CD4-positive, CD25-positive, alpha-beta regulatory T cell (primary cell): Measurements from ENCODE around the gene MGST3. TPM values are rescaled to one million over a fixed set of nuclear protein-coding genes. Genes with fewer than 3 reads are reported as not detected.
A peak's percentile ranks its signal among the peaks of the same experiment; 100 is the strongest.

ENCODE experiments used
- ATAC-seq, 2 donors: fragments of 150-1000 bp; cut with Tn5 transposase; one replicate each; pipeline ENCODE4 v1.10.0; 2021; ENCODE audit warnings: low read depth in 2 of 2, moderate number of reproducible peaks in 2 of 2, moderate library complexity in 1 of 2
- DNase-seq, 3 donors: peaks; one replicate each; pipeline versions ENCODE4 v3.0.0 to v3.0.0-alpha.2; 2012 to 2022; ENCODE audit warnings: mixed read lengths in 1 of 3
- H3K27ac ChIP-seq: one replicate; pipeline ENCODE4 v1.7.0; 2013; ENCODE audit warnings: mild to moderate bottlenecking, low read length; ENCODE audit not compliant: insufficient read depth, poor library complexity, severe bottlenecking
- H3K27me3 ChIP-seq: one replicate; pipeline ENCODE4 v1.7.0; 2013; ENCODE audit warnings: low read length; ENCODE audit not compliant: control insufficient read depth, insufficient read depth
- H3K36me3 ChIP-seq: one replicate; pipeline ENCODE4 v1.7.0; 2013; ENCODE audit warnings: mild to moderate bottlenecking, low read length, moderate library complexity; ENCODE audit not compliant: control insufficient read depth, insufficient read depth
- H3K4me1 ChIP-seq: 2 replicates; pipeline ENCODE4 v1.7.0; 2013; ENCODE audit warnings: mild to moderate bottlenecking, low read length; ENCODE audit not compliant: insufficient read depth, control insufficient read depth, poor library complexity, severe bottlenecking
- H3K4me3 ChIP-seq: one replicate; pipeline ENCODE4 v1.7.0; 2013; ENCODE audit warnings: low read depth, mild to moderate bottlenecking, low read length, moderate library complexity
- H3K9me3 ChIP-seq, 2 experiments: 1 replicate in 1 of 2; 2 replicates in 1 of 2; pipeline ENCODE4 v1.7.0; 2013; ENCODE audit warnings: low read length in 2 of 2, mild to moderate bottlenecking in 1 of 2, moderate library complexity in 1 of 2; ENCODE audit not compliant: control insufficient read depth in 2 of 2
- H3K27ac Mint-ChIP-seq, 3 donors: one replicate each; pipeline ENCODE4 v1.8.0; 2020 to 2022; ENCODE audit warnings: mild to moderate bottlenecking in 3 of 3, mixed read lengths in 3 of 3, moderate library complexity in 2 of 3
- H3K27me3 Mint-ChIP-seq: one replicate; pipeline ENCODE4 v1.8.0; 2022; ENCODE audit warnings: mild to moderate bottlenecking, mixed read lengths
- H3K36me3 Mint-ChIP-seq: one replicate; pipeline ENCODE4 v1.8.0; 2020; ENCODE audit warnings: mixed read lengths
- H3K4me1 Mint-ChIP-seq, 4 donors: one replicate each; pipeline ENCODE4 v1.8.0; 2020 to 2022; ENCODE audit warnings: mixed read lengths in 4 of 4, mild to moderate bottlenecking in 1 of 4
- H3K4me3 Mint-ChIP-seq, 4 donors: one replicate each; pipeline ENCODE4 v1.8.0; 2020 to 2022; ENCODE audit warnings: mild to moderate bottlenecking in 4 of 4, mixed read lengths in 4 of 4, moderate library complexity in 3 of 4
- H3K9me3 Mint-ChIP-seq, 7 donors: one replicate each; pipeline ENCODE4 v1.8.0; 2020 to 2022; ENCODE audit warnings: mixed read lengths in 7 of 7, mild to moderate bottlenecking in 3 of 7, moderate library complexity in 2 of 7
- polyA plus RNA-seq, 4 donors: library from polyadenylated mRNA; unstranded; fragments of 300-500 nt; fragmentation: Illumina TruSeq; gene quantifications; one replicate each; pipeline ENCODE4 v1.2.3, GENCODE V29; 2021
- total RNA-seq: library from RNA; stranded (reverse); gene quantifications from one replicate; pipeline ENCODE4 v1.2.3, GENCODE V29; 2022

The MGST3 gene
- total and polyA plus RNA-seq, 5 donors from 2014 or later: 37.1 to 190 (median 146) TPM

DNA sequence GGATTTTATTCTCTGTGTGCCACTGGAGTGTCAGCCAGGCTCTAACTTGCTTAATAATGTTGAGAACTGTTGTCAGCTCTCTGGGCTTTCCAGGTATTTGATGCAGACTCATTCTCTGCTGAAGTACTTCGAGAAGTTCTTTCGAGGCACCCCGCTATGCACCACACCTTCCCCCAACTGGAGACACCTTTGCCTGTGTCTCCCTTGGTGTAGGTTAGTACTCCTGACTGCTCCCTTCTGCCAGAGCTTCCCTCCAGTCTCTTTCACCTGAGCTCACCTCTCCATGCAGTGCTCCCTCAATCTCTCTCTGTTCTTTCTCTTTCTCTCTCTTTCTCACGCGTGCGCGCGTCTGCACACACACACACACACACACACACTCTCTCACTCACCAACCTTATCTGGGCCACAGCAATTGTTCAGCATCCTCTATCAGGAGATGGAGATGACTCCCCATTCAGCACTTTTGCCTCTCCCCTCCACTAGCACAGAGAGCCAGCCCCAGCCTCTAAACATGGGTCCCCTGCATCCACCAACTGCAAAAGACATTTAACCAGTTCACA is 14.0 kb upstream of the MGST3 start:
- Histone ChIP-seq H3K4me3 (no peak overlapping the region), H3K4me1 (no peaks in the 10 kb centered on the region), H3K27me3 (peaks cover 28% of the 10 kb centered on the region), H3K27ac (no peak overlapping the region), H3K9me3 (peaks cover 0 to 8% of the 10 kb centered on the region in 2 experiments), H3K36me3 (no peaks in the 10 kb centered on the region)
- H3K4me1 Mint-ChIP-seq: no peaks in the 10 kb centered on the region
- DNase-seq (no peak), ATAC-seq (no peak)
- peaks cover 0 to 12% (median 1%) of the 10 kb centered on the region in 7 donors for H3K9me3 Mint-ChIP-seq
- no peak overlapping the region for H3K27ac Mint-ChIP-seq
- H3K27me3 Mint-ChIP-seq: peaks cover 61% of the 10 kb centered on the region
- no peak overlapping the region for H3K4me3 Mint-ChIP-seq
- H3K36me3 Mint-ChIP-seq: no peaks in the 10 kb centered on the region

DNA sequence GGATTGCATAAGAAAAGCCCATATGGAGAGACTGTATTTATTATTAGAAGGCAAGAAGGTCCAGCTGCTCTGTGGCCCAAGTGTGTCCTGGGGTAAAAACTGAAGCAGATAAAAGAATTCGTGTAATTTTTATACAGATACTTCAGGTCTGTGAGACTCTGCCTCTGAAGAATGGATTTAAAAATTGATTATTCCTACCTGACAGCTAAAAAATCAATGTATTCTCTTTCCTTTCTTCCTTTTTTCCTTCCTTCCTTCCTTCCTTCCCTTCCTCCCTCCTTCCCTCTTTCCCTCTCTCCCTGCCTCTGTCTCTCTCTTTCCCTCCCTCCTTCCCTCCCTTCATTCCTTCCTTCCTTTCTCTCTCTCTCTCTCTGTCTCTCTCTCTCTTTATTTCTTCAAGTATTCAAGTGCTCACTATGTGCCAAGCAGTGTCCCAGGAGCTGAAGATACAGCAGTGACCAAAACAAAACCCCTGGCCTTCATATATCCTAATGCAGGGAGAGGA is 11.3 kb upstream of the MGST3 start:
- Histone ChIP-seq H3K27ac (no peak overlapping the region), H3K36me3 (no peaks in the 10 kb centered on the region), H3K4me1 (no peaks in the 10 kb centered on the region), H3K9me3 (peaks cover 0 to 2% of the 10 kb centered on the region in 2 experiments), H3K4me3 (no peak overlapping the region), H3K27me3 (peaks cover 26% of the 10 kb centered on the region)
- DNase-seq (no peak), ATAC-seq (no peak)
- Mint-ChIP-seq H3K27ac (no peak overlapping the region), H3K4me1 (no peaks in the 10 kb centered on the region), H3K4me3 (no peak overlapping the region), H3K9me3 (peaks cover 0 to 6% (median 0%) of the 10 kb centered on the region in 7 donors), H3K27me3 (peaks cover 70% of the 10 kb centered on the region), H3K36me3 (no peaks in the 10 kb centered on the region)

DNA sequence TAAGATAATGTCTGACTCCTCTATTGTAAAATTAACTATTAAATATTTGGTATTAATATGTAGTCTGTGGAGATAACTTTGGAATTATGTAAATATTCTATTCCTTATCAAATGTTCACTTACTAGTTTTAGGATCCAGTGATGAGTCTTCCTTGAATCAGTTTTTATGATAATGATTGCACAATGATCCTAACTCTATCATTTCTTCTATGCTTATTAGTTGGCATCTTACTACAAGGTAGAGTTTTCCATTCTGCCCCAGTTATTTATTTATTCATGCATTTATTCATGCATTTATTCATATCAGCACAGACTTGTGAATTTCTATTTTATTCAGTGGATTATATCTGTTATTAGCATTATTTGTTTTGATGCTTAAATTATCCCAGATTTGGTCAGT is 7.4 kb upstream of the MGST3 start:
- peaks cover 0 to 3% (median 0%) of the 10 kb centered on the region in 7 donors for H3K9me3 Mint-ChIP-seq
- no peak overlapping the region for H3K4me3 Mint-ChIP-seq
- H3K27me3 ChIP-seq: peaks cover 24% of the 10 kb centered on the region
- no peaks in the 10 kb centered on the region for H3K36me3 ChIP-seq
- peaks cover 0 to 2% of the 10 kb centered on the region in 2 experiments for H3K9me3 ChIP-seq
- no peaks in the 10 kb centered on the region for H3K36me3 Mint-ChIP-seq
- DNase-seq (no peak), ATAC-seq (no peak)
- H3K27ac Mint-ChIP-seq: no peak overlapping the region
- H3K4me1 Mint-ChIP-seq: no peaks in the 10 kb centered on the region
- H3K27me3 Mint-ChIP-seq: peaks cover 57% of the 10 kb centered on the region
- no peak overlapping the region for H3K4me3 ChIP-seq
- H3K4me1 ChIP-seq: no peaks in the 10 kb centered on the region
- H3K27ac ChIP-seq: no peak overlapping the region

DNA sequence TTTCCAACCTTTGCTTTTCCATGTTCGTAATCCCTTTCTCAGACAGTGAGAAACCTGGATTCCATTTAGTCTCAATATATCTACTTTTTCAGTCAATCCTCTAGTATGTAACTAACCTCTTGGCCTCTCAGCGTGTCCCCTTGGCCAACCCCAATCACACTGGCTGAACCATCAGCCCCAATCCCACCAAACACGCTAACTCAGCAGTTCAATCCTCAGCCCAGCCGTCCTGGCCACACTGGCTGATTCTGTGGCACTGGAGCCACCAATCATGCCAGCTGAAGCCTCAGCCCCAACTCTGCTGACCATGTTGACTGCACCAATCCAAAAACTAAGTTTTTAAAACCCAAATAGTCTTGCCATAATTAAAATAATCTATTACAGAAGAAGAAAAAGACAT is 6.6 kb upstream of the MGST3 start:
- Histone ChIP-seq H3K9me3 (peaks cover 0 to 2% of the 10 kb centered on the region in 2 experiments), H3K4me1 (no peaks in the 10 kb centered on the region), H3K4me3 (no peak overlapping the region), H3K27ac (no peak overlapping the region), H3K36me3 (no peaks in the 10 kb centered on the region), H3K27me3 (peaks cover 24% of the 10 kb centered on the region)
- H3K27me3 Mint-ChIP-seq: peaks cover 62% of the 10 kb centered on the region
- H3K4me3 Mint-ChIP-seq: no peak overlapping the region
- H3K27ac Mint-ChIP-seq: peak overlapping the region in 1 of 3 donors; percentile 84
- H3K4me1 Mint-ChIP-seq: peaks cover 0 to 3% (median 0%) of the 10 kb centered on the region in 4 donors
- peaks cover 0 to 3% (median 0%) of the 10 kb centered on the region in 7 donors for H3K9me3 Mint-ChIP-seq
- ATAC-seq (no peak), DNase-seq (no peak)
- H3K36me3 Mint-ChIP-seq: no peaks in the 10 kb centered on the region

DNA sequence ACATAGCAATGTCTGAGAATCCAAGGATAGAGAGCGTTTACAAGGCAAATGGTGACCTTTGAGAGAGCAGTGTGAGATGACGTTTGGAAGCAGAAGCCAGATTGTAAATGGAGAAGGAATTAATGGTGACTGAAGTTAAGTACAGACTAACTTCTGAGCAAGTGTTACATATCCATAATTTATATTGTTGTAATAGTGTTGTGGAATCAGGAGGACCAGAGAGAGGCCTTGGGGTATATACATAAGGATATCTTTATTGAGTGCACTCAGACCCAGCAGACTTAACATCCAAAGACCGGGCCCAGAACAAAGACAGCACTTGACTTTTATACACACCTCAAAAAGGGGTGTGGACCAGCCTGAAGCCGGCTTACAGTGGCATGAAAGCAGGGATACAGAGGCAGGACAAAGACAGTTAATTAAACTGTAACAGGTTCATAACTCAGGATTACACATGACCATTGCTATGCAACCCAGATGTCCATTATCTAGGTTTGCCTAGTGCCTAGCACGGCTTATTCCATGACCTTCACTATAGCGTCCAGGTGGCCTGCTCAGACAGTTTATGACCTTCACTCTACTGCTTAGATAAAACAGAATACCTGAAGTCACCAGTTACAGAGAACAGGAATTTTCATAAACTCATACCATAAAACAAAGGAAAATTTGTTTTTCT is 2.7 kb upstream of the MGST3 start:
- H3K27me3 Mint-ChIP-seq: peaks cover 33% of the 10 kb centered on the region

DNA sequence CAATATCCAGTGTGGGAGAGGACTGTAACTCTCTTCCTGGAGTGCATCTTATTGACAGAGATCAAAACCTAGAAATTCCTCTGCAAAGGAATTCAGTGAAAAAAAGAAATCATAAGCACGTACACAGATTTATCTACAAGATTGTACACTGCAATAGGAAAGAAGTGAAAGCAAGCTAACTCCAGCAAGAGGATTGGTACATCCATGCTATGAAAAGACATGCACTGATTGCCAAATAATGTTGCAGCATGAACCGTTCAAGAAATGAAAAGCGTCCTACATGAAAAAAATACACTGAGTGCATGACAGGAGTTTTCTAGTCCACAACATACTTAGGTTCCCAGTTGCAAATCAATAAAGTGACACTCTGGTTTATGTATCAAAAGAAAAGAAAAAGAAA is 1.9 kb upstream of the MGST3 start:
- H3K27ac ChIP-seq: no peak overlapping the region
- no peak overlapping the region for H3K27ac Mint-ChIP-seq
- ATAC-seq: no peak

More for the DNA sequence above, 2.7 kb upstream of the MGST3 start:
- Mint-ChIP-seq H3K36me3 (no peaks in the 10 kb centered on the region), H3K27ac (no peak overlapping the region), H3K4me3 (peak overlapping the region in 1 of 4 donors; percentile 3), H3K9me3 (no peaks in the 10 kb centered on the region), H3K4me1 (peaks cover 0 to 9% (median 7%) of the 10 kb centered on the region in 4 donors)
- H3K36me3 ChIP-seq: no peaks in the 10 kb centered on the region
- H3K27me3 ChIP-seq: peaks cover 6% of the 10 kb centered on the region
- H3K4me3 ChIP-seq: no peak overlapping the region
- H3K4me1 ChIP-seq: peaks cover 26% of the 10 kb centered on the region
- DNase-seq (no peak), ATAC-seq (no peak)
- no peaks in the 10 kb centered on the region for H3K9me3 ChIP-seq
- H3K27ac ChIP-seq: no peak overlapping the region

DNA sequence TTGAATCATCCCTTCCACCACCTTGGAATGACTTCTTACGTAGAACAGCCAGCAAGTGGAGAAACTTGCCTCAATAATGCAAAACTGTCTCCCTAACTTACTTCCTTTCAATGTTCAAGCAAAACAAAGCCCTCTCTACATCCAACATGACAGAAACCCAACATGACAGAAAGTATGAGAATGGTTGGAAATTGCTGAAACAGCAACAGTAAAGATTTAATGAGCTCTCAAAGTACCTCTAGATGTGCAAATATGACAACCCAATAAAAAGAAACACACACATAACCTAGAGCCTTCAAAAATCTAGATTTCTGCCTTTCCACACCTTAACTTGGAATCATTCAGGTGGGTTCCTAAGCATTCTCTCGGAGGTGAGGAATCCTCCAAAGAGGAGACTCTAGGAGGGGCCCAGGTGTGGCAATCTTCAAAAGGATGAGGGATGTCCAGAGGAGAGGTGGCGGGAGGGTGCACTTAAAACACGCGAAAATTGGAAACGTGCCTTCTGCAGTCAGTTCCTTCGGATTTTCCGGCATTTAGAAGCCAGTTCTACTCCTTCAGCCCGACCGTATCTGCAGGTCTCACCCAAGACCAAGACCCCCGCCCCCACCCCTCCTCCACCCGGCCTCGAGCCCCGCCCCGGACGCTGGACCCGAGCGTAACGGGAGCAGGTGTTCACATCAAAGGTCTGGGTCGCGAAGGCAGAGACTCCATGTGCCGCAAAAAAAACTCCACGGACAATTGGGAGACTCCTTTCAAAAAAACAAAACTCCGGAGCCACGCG is 996 bp upstream of the MGST3 start:
- DNase-seq (no peak), ATAC-seq (no peak)
- peaks cover 24% of the 10 kb centered on the region for H3K27me3 Mint-ChIP-seq
- Histone ChIP-seq H3K27ac (peak overlapping the region; percentile 88), H3K4me3 (peak overlapping the region; percentile 92), H3K4me1 (peaks cover 29% of the 10 kb centered on the region), H3K9me3 (no peaks in the 10 kb centered on the region), H3K27me3 (peaks cover 2% of the 10 kb centered on the region), H3K36me3 (no peaks in the 10 kb centered on the region)
- peaks cover 7 to 20% (median 12%) of the 10 kb centered on the region in 4 donors for H3K4me1 Mint-ChIP-seq
- no peaks in the 10 kb centered on the region for H3K9me3 Mint-ChIP-seq
- H3K27ac Mint-ChIP-seq: peak overlapping the region in 2 of 3 donors; percentile 72 to 79
- no peak overlapping the region for H3K4me3 Mint-ChIP-seq
- no peaks in the 10 kb centered on the region for H3K36me3 Mint-ChIP-seq

More for the DNA sequence above, 1.9 kb upstream of the MGST3 start:
- H3K9me3 Mint-ChIP-seq: no peaks in the 10 kb centered on the region
- peak overlapping the region in 1 of 4 donors; percentile 60 for H3K4me3 Mint-ChIP-seq
- H3K4me3 ChIP-seq: no peak overlapping the region
- H3K36me3 ChIP-seq: no peaks in the 10 kb centered on the region
- H3K27me3 ChIP-seq: peaks cover 6% of the 10 kb centered on the region
- H3K4me1 Mint-ChIP-seq: peaks cover 4 to 13% (median 10%) of the 10 kb centered on the region in 4 donors
- DNase-seq: no peak
- no peaks in the 10 kb centered on the region for H3K9me3 ChIP-seq
- H3K27me3 Mint-ChIP-seq: peaks cover 29% of the 10 kb centered on the region
- H3K4me1 ChIP-seq: peaks cover 29% of the 10 kb centered on the region
- no peaks in the 10 kb centered on the region for H3K36me3 Mint-ChIP-seq
